Thymus (tissue), 11 donors: ENCODE results near the gene NBAS. TPM values are rescaled to one million over a fixed set of nuclear protein-coding genes. Genes with fewer than 3 reads are reported as not detected.

Experiments
- DNase-seq, 9 donors: peaks; one replicate each; pipeline ENCODE4 v3.0.0-alpha.2; 2013; ENCODE audit warnings: low spot score in 9 of 9, low read depth in 6 of 9, missing footprints in 1 of 9
- H3K27ac ChIP-seq, 2 donors: one replicate each; pipeline ENCODE4 v1.5.1; 2013; ENCODE audit warnings: control low read depth in 1 of 2, low read depth in 1 of 2, low read length in 1 of 2, mild to moderate bottlenecking in 1 of 2, moderate library complexity in 1 of 2
- H3K27me3 ChIP-seq, 2 donors: one replicate each; pipeline ENCODE4 v1.5.1; 2013; ENCODE audit warnings: low read length in 1 of 2; ENCODE audit not compliant: control insufficient read depth in 2 of 2, insufficient read depth in 1 of 2
- H3K36me3 ChIP-seq, 2 donors: one replicate each; pipeline ENCODE4 v1.5.1; 2013; ENCODE audit warnings: low read length in 1 of 2, mild to moderate bottlenecking in 1 of 2, moderate library complexity in 1 of 2; ENCODE audit not compliant: control insufficient read depth in 2 of 2, insufficient read depth in 2 of 2
- H3K4me1 ChIP-seq, 2 donors: one replicate each; pipeline ENCODE4 v1.5.1; 2013; ENCODE audit warnings: low read length in 2 of 2; ENCODE audit not compliant: control insufficient read depth in 2 of 2, insufficient read depth in 2 of 2
- H3K4me3 ChIP-seq, 2 donors: one replicate each; pipeline ENCODE4 v1.5.1; 2013; ENCODE audit warnings: low read length in 2 of 2, control low read depth in 1 of 2, mild to moderate bottlenecking in 1 of 2
- H3K9me3 ChIP-seq, 2 donors: one replicate each; pipeline ENCODE4 v1.5.1; 2013; ENCODE audit warnings: low read length in 1 of 2, mild to moderate bottlenecking in 1 of 2; ENCODE audit not compliant: control insufficient read depth in 2 of 2, insufficient read depth in 1 of 2
- WGBS: extraction: QIAGEN DNeasy Blood & Tissue Kit; methylation state at CpG from one replicate; pipeline ENCODE4 v1.1.7; 2013; 5-methylcytosine and 5-hydroxymethylcytosine counted together
- polyA plus RNA-seq: library from polyadenylated mRNA; stranded (reverse); fragments of 200-250 nt; gene quantifications from one replicate; pipeline ENCODE4 v1.2.3, GENCODE V29; 2013
- total RNA-seq: library from RNA; stranded (reverse); fragments of 120-200 nt; gene quantifications from one replicate; pipeline ENCODE4 v1.2.4, GENCODE V29; 2013
- donor health status: healthy.

Gene NBAS
- total and polyA plus RNA-seq, 2 donors, result 31.4 to 36.9 TPM

DNA sequence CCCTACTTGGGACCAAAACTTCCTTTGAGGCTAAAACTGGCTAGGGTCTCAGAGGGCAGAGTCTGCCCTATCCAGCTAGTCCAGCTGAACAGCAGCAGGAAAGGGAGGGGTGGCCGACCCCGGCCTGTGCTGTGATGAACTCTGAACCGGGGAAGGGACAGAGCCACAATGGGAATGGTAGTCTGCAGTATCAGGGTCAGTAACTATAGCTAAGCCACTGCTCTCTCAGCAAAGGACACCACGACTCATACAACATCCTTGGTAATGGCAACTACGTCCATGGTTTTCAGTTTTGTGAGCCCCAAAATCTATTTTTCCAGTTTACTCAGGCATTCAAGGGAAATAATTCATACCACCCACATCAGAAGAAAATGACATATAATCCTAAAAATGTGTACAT, 75.2 kb downstream of the NBAS start:
- H3K27ac ChIP-seq, result no peak overlapping the region
- H3K9me3 ChIP-seq, result no peaks in the 10 kb centered on the region
- no peak for DNase-seq
- no peak overlapping the region for H3K4me3 ChIP-seq
- WGBS, result over 99% methylated on average over 5 of the region's 5 CpGs
- no peaks in the 10 kb centered on the region for H3K4me1 ChIP-seq
- no peaks in the 10 kb centered on the region for H3K27me3 ChIP-seq
- peaks cover 8 to 14% of the 10 kb centered on the region in 2 donors for H3K36me3 ChIP-seq

GRCh38 chr2:15481000-15481399, 80.1 kb downstream of the NBAS start:
- no peak for DNase-seq
- WGBS, result 97% methylated on average over 3 of the region's 3 CpGs
- Histone ChIP-seq H3K4me3 (no peak overlapping the region), H3K27me3 (no peaks in the 10 kb centered on the region), H3K4me1 (no peaks in the 10 kb centered on the region), H3K9me3 (no peaks in the 10 kb centered on the region), H3K27ac (no peak overlapping the region), H3K36me3 (peaks cover 3 to 10% of the 10 kb centered on the region in 2 donors)

GRCh38 chr2:15480552-15480951, 80.6 kb downstream of the NBAS start:
- Histone ChIP-seq H3K4me1 (no peaks in the 10 kb centered on the region), H3K27ac (no peak overlapping the region), H3K9me3 (no peaks in the 10 kb centered on the region), H3K27me3 (no peaks in the 10 kb centered on the region), H3K4me3 (no peak overlapping the region), H3K36me3 (peaks cover 3 to 7% of the 10 kb centered on the region in 2 donors)
- DNase-seq, result no peak

GRCh38 chr2:15472876-15473275, 88.3 kb downstream of the NBAS start:
- no peaks in the 10 kb centered on the region for H3K27me3 ChIP-seq
- no peak for DNase-seq
- H3K9me3 ChIP-seq, result no peaks in the 10 kb centered on the region
- H3K4me3 ChIP-seq, result no peak overlapping the region
- WGBS, result 99% methylated on average over 4 of the region's 4 CpGs
- H3K36me3 ChIP-seq, result peaks cover 8 to 16% of the 10 kb centered on the region in 2 donors
- no peak overlapping the region for H3K27ac ChIP-seq
- H3K4me1 ChIP-seq, result no peaks in the 10 kb centered on the region

- Histone ChIP-seq H3K27me3 (no peaks in the 10 kb centered on the region), H3K9me3 (no peaks in the 10 kb centered on the region), H3K27ac (no peak overlapping the region), H3K4me1 (no peaks in the 10 kb centered on the region), H3K36me3 (peaks cover 8 to 18% of the 10 kb centered on the region in 2 donors), H3K4me3 (no peak overlapping the region)
- WGBS, result 88% methylated on average over 3 of the region's 3 CpGs
- DNase-seq, result no peak
Observed at GRCh38 chr2:15472133-15472532, 89.0 kb downstream of the NBAS start.

GRCh38 chr2:15471606-15472005, 89.5 kb downstream of the NBAS start:
- H3K9me3 ChIP-seq, result no peaks in the 10 kb centered on the region
- H3K27ac ChIP-seq, result no peak overlapping the region
- H3K36me3 ChIP-seq, result peaks cover 8 to 18% of the 10 kb centered on the region in 2 donors
- no peaks in the 10 kb centered on the region for H3K27me3 ChIP-seq
- 94% methylated on average over 2 of the region's 2 CpGs for WGBS
- H3K4me1 ChIP-seq, result no peaks in the 10 kb centered on the region
- no peak for DNase-seq
- no peak overlapping the region for H3K4me3 ChIP-seq

GRCh38 chr2:15460112-15460620, 101.0 kb downstream of the NBAS start:
- 98% methylated on average over 1 of the region's 1 CpG for WGBS
- Histone ChIP-seq H3K27me3 (no peaks in the 10 kb centered on the region), H3K4me1 (no peaks in the 10 kb centered on the region), H3K27ac (no peak overlapping the region), H3K4me3 (no peak overlapping the region), H3K9me3 (no peaks in the 10 kb centered on the region), H3K36me3 (peaks cover 6 to 23% of the 10 kb centered on the region in 2 donors)
- DNase-seq, result no peak

DNA sequence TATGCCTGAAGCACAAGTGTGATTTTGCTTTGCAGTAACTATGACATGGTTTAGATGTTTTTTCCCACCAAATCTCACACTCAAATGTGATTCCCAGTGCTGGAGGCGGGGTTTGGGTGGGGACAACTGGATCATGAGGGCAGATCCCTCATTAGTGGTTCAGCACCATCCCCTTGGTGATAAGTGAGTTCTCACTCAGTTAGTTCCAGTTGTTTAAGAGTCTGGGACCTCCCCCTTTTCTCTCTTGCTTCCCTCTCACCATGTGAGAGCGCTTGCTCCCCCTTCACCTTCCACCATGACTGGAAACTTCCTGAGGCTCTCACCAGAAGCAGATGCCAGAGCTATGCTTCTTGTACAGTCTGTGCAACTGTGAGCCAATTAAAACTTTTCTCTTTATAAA, 102.9 kb downstream of the NBAS start:
- no peaks in the 10 kb centered on the region for H3K9me3 ChIP-seq
- no peak overlapping the region for H3K27ac ChIP-seq
- H3K27me3 ChIP-seq, result no peaks in the 10 kb centered on the region
- H3K4me1 ChIP-seq, result no peaks in the 10 kb centered on the region
- no peak overlapping the region for H3K4me3 ChIP-seq
- peaks cover 5 to 22% of the 10 kb centered on the region in 2 donors for H3K36me3 ChIP-seq
- 96% methylated on average over 2 of the region's 2 CpGs for WGBS
- no peak for DNase-seq

- WGBS, result 89% methylated on average over 5 of the region's 5 CpGs
- Histone ChIP-seq H3K36me3 (peaks cover under 1 to 22% of the 10 kb centered on the region in 2 donors), H3K27ac (no peak overlapping the region), H3K27me3 (no peaks in the 10 kb centered on the region), H3K9me3 (no peaks in the 10 kb centered on the region), H3K4me1 (no peaks in the 10 kb centered on the region), H3K4me3 (no peak overlapping the region)
- DNase-seq, result no peak
Observed at GRCh38 chr2:15457868-15458267, 103.3 kb downstream of the NBAS start.

DNA sequence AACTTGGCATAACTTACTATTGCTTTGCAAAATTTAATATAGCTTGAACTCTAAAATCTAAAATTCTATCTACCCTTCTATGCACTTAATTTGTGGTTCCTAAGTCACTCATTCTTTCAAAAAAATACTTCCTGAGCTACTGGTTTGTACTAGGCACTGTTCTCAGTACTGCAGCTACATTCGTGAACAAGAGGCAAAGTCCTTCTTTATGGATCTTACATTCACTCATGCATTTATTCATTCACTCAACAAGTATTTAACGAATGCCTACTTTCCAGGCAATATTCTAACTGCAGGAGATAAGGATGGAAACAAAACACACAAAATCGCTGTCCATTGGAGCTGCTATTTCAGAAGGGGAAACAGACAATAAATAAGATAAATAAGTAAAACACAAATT, 104.8 kb downstream of the NBAS start:
- Histone ChIP-seq H3K4me3 (no peak overlapping the region), H3K27me3 (no peaks in the 10 kb centered on the region), H3K36me3 (peaks cover 0 to 22% of the 10 kb centered on the region in 2 donors), H3K9me3 (no peaks in the 10 kb centered on the region), H3K4me1 (no peaks in the 10 kb centered on the region), H3K27ac (no peak overlapping the region)
- 97% methylated on average over 3 of the region's 3 CpGs for WGBS
- no peak for DNase-seq
